ENCODE results near the gene EXOC6.

The EXOC6 gene

GRCh38 chr10:93106631-93107072 is 258.3 kb downstream of the EXOC6 start:
- no peak for DNase-seq (ENCODE audit: low read depth in 1 of 2, low spot score in 1 of 2)
